ENCODE results near the gene RER1.
"Not testable (repeated sequence)": the region's sequence is repeated elsewhere in the genome, so short reads cannot be mapped to it uniquely, and the experiment has no call there.

The RER1 gene

DNA sequence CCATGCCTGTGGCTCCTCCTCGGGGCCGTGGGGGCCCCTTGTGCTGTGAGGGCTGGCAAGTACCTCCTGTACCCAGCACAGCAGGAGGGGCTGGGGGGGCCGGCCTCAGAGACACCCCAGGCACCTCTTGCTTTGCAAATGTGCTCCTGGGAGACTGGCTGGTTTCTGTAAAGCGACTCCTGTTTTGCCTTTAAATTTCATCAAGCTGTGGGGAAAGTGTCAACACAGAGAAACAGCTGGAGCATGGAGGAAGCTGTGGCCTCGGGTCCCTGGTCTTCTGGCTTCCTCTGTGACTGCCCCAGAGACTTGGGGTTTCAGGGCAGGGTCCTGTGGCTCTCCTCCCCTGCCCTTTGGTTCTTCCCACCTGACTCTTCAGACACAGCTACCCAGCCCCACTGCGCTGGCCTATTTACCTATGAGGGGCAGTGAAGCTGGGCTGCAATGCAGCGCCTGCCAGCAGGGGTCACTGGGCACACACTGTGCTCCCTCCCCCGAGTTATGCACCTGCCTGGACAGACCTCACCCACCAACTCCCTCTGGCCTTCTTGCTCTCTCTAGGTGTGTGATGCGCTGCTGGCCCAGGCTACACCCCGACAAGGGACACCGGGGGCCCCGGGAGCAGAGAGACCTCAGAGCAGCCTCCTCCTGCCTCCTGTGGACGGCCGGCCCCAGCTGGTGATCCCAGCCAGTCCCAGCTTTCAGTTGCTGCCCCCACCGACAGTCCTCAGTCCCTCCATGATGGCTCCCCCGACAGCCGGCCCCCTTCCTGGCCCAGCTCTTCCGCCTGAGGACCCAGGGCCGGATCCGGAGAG, 38.3 kb downstream of the RER1 start:
- no peak for DNase-seq (ENCODE audit: low read depth)

DNA sequence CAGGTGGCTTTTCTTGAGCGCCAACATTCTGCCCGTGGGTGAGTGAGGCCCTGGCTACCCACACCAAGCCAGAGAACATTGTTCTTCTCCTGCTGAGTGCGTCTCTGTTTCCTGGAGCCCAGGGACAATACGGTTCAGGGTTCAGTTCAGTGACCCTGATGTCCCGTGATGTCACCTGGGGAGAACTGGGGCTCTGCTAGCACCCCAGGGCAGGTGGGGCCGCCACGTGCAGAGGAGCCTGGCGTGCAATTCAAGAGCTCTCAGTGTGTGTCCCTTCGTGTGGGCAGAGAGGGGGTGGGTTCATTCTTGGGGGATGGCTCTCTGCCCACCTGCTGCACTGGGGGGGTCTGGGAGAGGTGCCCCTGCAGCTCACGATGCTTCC, 38.9 kb downstream of the RER1 start:
- no peak for DNase-seq (ENCODE audit: low read depth)

DNA sequence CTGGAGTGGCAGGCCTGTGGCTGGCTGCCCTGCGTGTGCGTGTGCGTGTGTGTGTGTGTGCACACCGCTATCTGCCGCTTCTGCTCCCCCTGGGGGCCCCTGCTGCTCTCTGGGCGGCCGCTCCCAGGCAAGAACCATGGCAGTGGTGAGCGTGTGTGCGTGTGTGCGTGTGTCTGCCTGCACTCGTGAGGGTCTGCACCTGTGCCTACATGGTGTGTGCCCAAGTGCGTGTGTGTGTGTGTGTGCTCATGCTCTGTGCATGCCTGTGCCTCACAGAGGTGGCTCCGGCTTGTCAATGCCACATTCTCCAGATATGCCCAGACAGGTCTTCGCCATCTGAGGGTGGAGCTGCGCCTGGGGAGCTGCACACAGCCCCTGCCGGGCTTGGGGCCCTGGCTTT, 39.5 kb downstream of the RER1 start:
- no peak for DNase-seq (ENCODE audit: low read depth)

DNA sequence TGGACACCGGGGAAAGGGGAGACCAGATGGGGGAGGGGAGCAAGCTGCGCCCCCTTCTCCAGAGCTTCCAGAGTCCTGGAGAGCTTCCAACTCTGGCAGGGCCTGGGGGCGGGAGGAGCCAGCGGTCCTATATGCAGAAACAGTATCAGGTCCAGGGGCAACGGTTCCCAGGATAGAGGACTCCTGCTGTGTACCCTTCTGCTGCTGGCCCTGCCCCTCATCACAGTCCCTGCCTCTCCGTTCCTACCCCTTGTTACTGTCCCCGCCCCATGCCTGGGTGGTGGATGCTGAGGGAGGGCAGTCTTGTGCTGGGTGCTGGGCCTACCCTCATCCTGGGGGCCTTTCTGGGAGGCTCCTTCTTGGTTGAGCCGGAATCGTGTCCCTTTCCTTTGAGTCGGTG, 39.9 kb downstream of the RER1 start:
- no peak for DNase-seq (ENCODE audit: low read depth)

DNA sequence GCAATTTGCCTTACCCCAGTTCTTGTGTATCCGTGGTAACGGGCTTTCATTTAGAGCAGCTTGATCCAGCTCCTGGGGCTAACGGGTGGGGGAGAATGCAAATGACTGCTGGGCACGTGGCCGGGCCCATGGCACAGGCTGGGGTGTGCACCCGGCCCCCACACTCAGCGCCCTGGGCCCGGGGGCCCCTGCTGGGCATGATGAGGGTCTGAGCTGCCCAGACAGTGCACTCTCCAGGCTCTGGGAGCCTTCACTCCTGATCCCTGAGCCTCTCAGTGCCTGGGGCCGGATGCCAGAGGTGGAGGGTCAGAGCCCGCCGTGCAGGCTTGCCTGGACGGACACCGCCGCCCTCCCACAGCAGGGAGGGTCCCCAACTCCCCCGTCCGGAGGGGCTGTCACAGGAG, 40.8 kb downstream of the RER1 start:
- DNase-seq (ENCODE audit: low read depth): no peak

DNA sequence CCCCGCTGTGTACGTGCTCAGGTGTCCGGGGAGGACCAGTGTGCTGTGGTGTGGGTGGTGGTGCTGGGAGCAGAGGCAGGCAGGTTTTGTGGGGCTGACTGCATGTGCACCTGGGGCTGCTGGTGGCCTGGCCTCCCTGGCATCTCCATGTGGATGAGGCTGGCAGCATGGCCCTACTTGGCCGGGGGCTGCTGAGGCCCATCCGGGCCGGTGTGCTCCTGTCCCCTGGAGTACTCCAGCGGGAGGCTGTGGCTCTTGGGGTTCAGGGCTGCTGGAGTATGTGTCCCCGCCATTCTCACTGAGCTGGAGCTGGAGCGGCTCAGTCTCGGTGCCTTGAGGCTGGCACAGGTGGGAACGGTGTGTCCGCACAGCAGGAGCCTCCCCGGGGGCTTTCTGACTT, 41.6 kb downstream of the RER1 start:
- no peak for DNase-seq (ENCODE audit: low read depth)

DNA sequence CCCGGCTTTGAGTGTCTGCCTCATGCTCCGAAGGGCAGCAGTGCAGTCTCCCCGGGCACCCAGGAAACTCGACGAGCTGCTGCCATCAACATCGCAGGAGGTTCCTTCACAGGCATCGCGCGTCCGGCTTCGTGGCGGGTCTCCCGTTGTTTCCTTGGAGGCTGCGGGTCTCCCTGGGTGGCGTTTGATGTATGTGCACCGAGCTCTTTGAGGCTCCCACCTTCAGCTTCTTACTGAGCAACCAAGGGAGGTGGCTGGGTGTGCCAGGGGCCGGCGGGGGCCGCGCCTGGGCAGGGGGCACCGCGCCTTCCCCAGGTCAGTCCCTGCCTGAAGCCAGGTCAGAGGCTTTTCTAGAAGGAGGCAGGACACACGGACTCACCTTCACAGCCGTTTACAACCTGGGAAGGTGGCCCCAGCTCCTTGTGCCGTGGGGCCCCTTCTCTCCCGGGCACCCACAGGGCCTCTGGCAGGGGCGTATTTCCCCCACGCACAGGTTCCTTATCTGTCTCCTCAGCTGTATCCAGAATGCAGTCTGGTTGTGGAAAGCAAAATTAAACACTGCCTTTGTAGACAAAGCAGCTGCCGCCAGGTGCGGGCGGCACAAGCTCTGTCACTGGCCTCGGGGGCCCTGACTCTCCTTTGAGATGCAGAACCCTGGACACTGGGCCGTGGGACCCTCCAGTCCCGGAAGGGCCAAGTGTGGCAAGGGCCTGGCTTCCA, 42.5 kb downstream of the RER1 start:
- DNase-seq (ENCODE audit: low read depth): no peak

DNA sequence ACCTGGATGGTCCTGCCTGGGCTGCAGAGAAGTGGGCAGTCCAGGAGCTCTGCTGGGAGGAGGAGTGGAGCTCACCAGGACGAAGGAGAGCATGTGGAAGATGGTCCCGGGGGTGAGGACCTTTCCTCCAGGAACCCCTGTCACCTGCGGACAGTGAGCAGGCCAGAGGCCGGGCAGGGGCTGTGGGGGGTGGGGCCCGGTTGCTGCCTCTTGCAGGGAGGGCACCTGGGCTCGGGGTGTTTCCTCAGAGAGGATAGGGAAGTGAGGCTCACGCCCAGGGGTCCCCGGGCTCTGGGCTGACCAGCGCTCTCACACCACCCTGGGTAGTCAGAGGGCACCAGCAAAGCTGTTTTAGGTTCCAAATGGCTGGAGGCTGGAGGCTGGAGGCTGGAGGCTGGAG, 43.5 kb downstream of the RER1 start:
- DNase-seq (ENCODE audit: low read depth): no peak

DNA sequence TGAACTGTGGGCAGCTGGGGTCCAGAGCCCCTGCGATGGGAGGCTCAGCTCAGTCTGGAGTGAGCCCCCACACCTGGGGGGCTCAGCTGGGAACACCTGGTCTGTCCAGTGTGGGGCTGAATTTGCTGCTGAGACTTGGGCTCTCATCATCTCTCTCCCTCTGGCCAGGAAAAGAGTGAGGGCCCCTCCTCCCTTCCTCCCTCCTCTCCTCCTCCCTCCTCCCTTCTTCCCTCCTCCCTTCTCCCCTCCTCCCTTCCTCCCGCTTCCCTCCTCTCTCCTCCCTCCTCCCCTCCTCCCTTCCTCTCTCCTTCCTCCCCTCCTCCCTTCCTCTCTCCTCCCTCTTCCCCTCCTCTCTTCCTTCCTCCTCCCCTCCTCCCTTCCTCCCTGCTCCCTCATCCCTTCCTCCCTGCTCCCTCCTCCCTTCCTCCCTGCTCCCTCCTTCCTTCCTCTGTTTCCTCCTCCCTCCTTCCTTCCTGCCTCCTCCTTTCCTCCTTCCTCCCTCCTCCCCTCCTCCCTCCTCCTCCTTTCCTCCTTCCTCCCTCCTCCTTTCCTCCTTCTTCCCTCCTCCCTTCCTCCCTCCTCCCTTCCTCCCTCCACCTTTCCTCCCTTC, 44.2 kb downstream of the RER1 start:
- no peak for DNase-seq (ENCODE audit: low read depth)

DNA sequence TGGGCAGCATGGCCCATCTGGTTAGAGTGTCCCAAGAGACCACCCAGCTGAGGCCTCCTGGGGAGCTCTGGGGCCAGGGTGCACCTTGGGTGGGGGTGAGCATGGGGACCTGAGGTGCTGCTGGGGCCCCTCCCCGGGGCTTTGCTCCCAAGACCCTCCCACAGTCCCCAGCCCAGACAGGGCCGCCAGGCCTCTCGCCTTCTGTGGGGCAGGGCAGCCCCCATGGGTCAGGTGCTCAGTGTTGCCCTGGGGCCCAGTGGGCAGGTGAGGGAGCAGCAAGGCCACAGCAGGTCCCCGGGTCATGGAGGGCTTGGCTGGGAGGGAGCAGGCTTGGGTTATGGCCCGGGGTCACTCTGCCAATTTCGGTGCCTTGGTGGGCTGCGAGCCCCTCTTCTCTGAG, 45.2 kb downstream of the RER1 start:
- no peak for DNase-seq (ENCODE audit: low read depth)

DNA sequence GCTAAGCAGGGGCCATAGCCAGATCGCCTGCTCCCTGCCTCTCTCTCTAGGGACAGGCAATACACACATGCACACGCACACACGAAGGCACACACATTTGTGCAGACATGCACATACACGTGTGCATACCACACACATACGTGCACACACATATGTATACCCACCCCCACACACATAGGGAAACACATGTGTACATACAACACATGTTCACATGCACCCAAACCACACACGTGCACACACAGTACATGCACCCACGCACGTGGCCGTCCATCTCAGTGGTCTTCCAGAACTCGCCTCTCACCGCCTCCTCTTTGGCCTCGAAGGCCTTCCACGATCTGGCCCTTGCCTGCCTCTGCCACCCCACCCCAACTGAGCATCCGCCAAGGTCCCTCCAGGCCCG, 46.0 kb downstream of the RER1 start:
- DNase-seq (ENCODE audit: low read depth): no peak

DNA sequence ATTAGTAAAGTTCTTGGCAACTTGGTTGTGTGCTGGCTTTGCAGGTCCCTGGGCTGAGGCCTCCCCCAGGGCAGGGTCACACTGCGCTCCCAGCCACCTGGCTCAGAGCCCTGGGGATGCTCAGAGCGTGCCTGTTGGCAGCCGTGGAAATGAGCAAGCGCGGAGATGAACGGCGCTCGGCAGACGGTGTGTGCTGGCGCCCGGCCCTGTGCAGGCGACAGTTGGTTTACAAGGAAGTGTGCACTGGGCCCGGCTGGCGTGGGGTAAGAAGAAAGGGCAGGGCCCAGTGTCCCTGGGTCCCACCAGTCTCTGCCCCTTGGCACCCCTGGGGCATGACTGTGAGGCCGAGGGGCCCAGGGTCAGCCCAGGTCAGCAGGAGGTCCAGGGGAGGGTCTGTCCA, 46.4 kb downstream of the RER1 start:
- DNase-seq (ENCODE audit: low read depth): no peak

DNA sequence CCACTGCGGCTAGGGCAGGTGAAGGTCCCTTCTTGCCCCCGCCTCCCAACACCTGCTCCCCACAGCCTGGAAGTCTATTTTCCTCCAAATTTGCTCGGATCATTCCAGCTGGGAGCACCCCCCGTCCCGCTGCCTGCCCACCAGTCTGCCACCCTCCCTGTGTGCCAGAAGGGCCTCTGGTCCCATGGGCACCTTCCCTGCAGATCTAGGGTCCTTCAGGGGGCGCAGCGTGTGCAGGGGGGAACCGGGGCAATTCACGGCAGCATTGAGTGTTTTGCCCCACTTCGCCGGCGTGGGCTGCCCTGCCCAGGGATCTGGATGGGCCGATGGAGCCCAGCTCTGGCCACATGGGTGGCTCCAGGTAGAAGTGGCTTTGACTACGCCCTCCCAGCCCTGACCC, 47.0 kb downstream of the RER1 start:
- DNase-seq (ENCODE audit: low read depth): no peak

DNA sequence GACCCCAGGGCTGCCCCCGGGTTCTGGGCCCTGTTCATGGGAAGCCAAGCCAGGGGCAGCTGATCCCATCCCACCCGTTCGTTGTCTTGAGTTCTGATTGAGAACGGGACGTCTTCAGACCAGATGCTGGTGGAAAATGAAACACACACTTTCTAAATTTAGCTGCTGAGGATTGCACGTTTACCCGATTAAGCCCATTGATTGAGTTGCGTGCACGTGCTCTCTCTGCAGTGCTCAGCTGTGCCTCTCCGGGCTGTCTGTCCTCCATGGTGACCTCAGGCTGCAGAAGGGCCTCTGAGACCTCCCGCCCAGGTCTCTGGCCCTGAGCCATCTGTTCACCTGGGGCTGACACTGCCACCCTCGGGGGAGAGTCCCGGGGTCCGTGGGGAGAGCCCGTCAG, 47.7 kb downstream of the RER1 start:
- no peak for DNase-seq (ENCODE audit: low read depth)

DNA sequence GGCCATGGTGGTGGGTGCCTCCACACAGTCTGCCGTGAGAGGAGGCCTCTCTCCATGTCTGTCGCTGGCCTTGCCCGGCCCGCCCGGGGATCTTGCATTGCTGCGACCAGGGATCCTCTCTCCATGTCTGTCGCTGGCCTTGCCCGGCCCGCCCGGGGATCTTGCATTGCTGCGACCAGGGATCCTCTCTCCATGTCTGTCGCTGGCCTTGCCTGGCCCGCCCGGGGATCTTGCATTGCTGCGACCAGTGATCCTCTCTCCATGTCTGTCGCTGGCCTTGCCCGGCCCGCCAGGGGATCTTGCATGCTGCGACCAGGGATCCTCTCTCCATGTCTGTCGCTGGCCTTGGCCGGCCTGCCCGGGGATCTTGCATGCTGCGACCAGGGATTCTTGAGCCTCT, 48.7 kb downstream of the RER1 start:
- DNase-seq (ENCODE audit: low read depth): not testable (repeated sequence)

DNA sequence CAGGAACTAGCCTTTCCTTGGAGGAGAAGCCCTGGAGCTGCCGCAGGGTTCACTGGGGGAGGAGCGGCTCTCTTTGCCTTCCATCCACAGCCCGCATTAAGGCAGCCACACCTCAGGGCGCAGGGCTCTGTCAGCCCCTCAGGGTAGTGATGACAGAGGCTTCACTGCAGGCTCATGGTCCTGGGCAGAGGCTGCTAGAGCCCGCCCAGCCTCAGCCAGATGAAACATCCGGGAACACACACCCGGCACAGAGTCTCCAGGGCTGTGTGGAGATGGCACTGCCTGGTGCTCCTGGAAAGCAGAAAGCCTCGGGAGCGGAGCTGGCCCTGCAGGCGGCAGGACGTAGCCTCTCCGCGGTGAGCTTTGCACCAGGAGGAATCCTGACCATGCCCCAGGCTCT, 50.1 kb downstream of the RER1 start:
- DNase-seq (ENCODE audit: low read depth): peak; percentile 21

DNA sequence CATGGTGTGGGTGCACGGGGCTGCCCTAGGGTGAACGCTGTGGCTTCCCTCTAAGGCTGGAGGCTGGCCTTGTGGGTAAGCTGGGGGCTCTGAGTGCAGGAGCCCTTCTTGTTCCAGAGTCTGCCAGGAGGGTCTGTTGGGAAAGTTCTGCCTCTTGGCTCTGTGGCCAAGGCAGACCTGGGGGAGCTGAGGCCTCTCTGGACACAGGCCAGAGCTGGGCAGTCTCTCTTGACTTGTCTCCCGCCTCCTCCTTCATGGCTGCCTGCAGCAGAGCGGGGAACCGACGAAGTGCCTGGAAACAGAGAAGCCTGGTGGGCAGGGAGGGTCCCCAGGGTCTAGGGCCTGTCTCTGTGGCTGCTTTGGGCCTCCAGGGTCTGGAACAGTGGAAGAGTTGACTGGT, 51.0 kb downstream of the RER1 start:
- no peak for DNase-seq (ENCODE audit: low read depth)

DNA sequence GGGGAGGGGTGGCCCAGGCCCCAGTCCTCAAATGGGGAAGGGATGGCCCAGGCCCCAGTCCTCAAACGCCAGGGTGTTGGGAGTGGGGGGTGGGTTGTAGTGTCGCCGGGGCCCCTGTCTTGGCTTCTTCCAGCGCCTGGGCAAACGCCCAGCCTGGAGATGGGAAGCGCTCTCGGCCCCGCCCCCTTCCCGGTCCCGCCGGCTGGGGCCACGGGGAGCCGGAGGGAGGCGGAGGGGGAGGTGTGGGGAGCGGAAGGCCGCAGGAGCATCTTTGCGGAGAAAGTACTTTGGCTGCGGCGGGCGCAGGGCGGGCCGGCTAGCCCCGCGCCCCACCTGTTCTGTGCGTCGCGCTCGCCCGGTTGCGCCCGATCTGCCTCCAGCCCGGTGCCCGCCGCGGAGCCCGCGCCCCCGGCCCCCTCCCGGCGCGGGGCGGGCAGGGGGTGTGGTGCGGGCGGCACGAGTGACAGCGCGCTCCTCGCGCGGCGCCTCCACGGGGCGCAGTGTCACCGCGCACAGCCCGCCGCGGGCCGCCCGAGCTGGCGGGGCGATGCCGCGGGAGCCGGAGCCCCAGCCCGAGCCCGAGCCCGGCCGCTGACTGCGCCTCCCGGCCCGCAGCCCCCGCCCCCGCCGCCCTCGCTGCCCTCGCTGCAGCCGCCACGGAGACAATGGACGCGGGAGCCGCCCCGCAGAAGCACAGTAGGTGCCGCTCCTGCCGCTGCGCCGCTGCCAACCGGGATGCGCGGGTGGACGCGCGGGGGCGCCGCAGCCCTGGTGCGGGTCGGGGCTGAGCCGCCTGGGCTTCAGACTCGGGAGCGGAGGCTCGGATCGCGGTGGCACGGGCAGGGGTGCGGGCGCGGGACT, 51.9 kb downstream of the RER1 start:
- DNase-seq (ENCODE audit: low read depth): peak; percentile 39

DNA sequence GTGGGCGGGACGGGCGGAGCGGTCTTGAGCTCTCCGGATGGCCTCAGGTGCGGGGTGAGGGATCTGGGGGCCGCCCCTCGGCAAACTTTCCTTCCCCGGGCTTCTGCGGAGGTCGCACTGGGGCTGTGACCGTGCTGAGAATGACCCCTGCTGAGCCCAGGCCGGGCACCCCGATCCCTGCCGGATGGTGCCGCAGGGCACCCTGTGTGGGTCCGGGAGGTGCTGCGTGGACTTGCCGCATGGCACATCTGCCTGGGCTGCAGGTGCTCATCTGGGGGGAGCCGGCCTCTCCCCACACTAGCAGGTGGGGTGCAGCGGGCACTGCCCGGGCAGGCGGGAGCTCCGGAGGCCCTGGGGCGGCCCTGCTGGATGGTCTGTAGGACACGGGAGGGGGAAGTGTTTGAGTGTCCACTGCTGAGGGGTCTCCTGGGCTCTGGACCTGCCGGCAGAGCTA, 52.5 kb downstream of the RER1 start:
- no peak for DNase-seq (ENCODE audit: low read depth)

DNA sequence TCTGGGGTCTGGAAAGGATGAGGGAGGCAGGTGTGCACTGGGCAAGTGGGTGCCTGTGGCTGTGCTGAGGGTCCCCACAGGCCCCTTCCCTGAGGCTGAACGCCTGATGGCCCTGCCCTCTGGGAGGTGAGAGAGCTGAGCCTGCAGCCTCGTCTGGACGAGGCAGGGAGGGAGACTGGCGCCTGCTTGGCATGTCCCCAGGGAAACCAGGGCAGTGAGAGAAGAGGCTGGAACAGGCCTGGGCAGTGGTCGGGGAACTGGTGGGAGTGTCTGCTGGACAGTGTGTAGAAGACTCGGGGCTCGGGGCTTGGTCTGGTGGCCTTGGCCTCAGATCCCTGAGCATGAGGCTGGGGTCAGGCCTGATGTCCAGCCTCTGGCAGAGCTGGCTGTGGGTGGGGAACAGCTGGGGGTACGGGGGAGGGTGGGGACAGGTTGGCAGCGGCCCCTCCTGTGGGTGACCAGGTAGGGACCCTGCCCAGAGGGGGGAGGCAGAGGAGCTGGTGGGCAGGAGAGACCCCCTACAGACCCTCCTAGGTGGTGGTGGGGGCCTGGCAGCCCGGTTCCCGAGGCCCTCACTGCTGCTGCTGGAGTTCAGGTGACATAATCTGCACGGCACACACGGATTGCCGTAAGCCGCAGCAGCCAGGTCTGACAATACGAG, 53.7 kb downstream of the RER1 start:
- DNase-seq (ENCODE audit: low read depth): no peak

DNA sequence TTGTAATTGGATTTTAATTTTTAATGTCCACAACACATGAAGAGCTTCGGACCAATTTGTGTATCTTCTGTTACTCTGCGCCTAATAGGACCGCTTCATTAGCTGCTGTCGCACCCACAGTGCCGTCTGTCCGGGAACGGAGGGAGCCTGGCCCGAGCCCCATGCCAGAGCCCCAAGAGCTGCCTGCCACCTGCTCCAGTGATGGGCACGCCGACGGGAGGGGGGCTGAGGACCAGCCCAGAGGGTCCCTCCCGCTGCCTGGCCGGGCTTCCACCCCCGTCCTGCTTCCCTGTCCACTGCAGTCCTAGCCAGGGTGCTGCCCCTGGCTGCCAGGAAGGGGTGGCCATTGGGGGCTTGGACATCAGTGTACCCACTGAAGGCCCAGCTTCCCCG, 54.2 kb downstream of the RER1 start:
- no peak for DNase-seq (ENCODE audit: low read depth)

DNA sequence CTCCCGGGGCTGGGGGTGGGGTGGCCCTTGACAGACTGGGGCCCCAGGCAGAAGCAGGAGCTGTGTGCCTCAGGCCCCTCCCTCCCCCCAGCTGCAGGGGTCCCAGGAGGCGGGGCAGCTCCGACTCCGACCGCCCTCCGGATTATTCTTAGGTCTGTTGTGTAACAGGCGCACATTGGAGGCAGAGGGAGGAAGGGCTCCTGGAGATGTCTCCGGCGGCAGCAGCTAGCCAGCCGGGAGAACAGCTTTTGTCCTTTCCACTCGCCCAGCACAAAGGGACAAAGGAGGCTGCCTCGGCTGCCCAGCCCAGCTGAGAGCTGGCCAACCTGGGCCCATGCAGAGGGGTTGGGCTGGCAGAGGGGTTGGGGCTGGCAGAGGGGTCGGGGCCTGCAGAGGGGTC, 54.8 kb downstream of the RER1 start:
- no peak for DNase-seq (ENCODE audit: low read depth)
